ENCODE measurements around the gene RNF149.

Gene RNF149

DNA sequence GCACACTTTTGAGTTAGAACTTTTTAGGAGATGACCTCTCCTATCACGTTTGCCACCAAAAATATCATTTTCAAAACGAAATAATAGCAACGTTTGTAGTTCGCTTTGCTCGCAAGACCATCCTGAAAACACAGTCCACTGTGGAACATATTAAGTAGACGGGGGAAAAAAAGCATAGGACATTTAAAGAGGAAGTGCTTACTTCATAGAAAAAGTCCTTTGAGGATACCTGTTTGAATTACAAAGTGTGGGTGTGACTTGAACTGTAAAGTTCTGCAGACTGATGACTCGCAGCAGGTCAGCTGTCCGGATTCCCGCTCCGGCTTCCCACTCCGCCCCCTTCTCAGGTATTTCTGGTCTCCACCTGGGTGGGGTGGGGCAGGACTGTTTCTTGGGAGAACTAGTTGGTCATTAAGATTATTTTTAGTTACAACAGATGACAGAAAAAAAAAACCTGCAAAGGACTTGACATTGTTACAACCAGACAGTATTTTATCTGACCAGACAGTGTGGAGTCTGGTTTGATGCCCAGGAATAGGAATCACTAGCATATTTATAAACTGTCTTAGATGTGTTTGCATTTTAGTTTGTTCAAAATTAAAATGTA, 42.5 kb downstream of the RNF149 start:
- TF ChIP-seq, protein P1, sequence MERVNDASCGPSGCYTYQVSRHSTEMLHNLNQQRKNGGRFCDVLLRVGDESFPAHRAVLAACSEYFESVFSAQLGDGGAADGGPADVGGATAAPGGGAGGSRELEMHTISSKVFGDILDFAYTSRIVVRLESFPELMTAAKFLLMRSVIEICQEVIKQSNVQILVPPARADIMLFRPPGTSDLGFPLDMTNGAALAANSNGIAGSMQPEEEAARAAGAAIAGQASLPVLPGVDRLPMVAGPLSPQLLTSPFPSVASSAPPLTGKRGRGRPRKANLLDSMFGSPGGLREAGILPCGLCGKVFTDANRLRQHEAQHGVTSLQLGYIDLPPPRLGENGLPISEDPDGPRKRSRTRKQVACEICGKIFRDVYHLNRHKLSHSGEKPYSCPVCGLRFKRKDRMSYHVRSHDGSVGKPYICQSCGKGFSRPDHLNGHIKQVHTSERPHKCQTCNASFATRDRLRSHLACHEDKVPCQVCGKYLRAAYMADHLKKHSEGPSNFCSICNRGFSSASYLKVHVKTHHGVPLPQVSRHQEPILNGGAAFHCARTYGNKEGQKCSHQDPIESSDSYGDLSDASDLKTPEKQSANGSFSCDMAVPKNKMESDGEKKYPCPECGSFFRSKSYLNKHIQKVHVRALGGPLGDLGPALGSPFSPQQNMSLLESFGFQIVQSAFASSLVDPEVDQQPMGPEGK (CRISPR knock-in tag; IDR thresholded peaks at IDR 0.05; ENCODE audit: borderline replicate concordance): no peak
- no peak for TF ChIP-seq ZNF70 (CRISPR knock-in tag; IDR thresholded peaks at IDR 0.05)
- no peak for ATAC-seq

- no peak for ATAC-seq
- TF ChIP-seq ZFP30 (CRISPR knock-in tag; IDR thresholded peaks at IDR 0.05) (no peak), ESRRG (CRISPR knock-in tag; IDR thresholded peaks at IDR 0.05) (no peak), BACH2 (CRISPR knock-in tag; IDR thresholded peaks at IDR 0.05; ENCODE audit: borderline replicate concordance) (no peak), ZNF70 (CRISPR knock-in tag; IDR thresholded peaks at IDR 0.05) (no peak), ISL1 (CRISPR knock-in tag; IDR thresholded peaks at IDR 0.05) (no peak), RARB (CRISPR knock-in tag; IDR thresholded peaks at IDR 0.05) (no peak), CSDC2 (CRISPR knock-in tag; IDR thresholded peaks at IDR 0.05) (no peak), TCF4 (CRISPR knock-in tag; IDR thresholded peaks at IDR 0.05; ENCODE audit: borderline replicate concordance) (no peak), ZC3H10 (CRISPR knock-in tag; IDR thresholded peaks at IDR 0.05) (no peak), ARNTL (CRISPR knock-in tag; IDR thresholded peaks at IDR 0.05; ENCODE audit: borderline replicate concordance, low read depth) (no peak), GLIS3 (CRISPR knock-in tag; IDR thresholded peaks at IDR 0.05) (no peak), ZFP3 (CRISPR knock-in tag; IDR thresholded peaks at IDR 0.05) (no peak), CREB5 (CRISPR knock-in tag; IDR thresholded peaks at IDR 0.05; ENCODE audit: low read depth) (no peak), PPARA (CRISPR knock-in tag; IDR thresholded peaks at IDR 0.05; ENCODE audit: borderline replicate concordance) (no peak)
- TF ChIP-seq, protein P2, sequence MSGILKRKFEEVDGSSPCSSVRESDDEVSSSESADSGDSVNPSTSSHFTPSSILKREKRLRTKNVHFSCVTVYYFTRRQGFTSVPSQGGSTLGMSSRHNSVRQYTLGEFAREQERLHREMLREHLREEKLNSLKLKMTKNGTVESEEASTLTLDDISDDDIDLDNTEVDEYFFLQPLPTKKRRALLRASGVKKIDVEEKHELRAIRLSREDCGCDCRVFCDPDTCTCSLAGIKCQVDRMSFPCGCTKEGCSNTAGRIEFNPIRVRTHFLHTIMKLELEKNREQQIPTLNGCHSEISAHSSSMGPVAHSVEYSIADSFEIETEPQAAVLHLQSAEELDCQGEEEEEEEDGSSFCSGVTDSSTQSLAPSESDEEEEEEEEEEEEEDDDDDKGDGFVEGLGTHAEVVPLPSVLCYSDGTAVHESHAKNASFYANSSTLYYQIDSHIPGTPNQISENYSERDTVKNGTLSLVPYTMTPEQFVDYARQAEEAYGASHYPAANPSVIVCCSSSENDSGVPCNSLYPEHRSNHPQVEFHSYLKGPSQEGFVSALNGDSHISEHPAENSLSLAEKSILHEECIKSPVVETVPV (CRISPR knock-in tag; IDR thresholded peaks at IDR 0.05): no peak
- TF ChIP-seq, protein P3, sequence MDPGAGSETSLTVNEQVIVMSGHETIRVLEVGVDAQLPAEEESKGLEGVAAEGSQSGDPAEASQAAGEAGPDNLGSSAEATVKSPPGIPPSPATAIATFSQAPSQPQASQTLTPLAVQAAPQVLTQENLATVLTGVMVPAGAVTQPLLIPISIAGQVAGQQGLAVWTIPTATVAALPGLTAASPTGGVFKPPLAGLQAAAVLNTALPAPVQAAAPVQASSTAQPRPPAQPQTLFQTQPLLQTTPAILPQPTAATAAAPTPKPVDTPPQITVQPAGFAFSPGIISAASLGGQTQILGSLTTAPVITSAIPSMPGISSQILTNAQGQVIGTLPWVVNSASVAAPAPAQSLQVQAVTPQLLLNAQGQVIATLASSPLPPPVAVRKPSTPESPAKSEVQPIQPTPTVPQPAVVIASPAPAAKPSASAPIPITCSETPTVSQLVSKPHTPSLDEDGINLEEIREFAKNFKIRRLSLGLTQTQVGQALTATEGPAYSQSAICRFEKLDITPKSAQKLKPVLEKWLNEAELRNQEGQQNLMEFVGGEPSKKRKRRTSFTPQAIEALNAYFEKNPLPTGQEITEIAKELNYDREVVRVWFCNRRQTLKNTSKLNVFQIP (CRISPR knock-in tag; IDR thresholded peaks at IDR 0.05; ENCODE audit: borderline replicate concordance, low read depth): no peak
- TF ChIP-seq, protein P1 (CRISPR knock-in tag; IDR thresholded peaks at IDR 0.05; ENCODE audit: borderline replicate concordance): no peak
- TF ChIP-seq, protein P4, sequence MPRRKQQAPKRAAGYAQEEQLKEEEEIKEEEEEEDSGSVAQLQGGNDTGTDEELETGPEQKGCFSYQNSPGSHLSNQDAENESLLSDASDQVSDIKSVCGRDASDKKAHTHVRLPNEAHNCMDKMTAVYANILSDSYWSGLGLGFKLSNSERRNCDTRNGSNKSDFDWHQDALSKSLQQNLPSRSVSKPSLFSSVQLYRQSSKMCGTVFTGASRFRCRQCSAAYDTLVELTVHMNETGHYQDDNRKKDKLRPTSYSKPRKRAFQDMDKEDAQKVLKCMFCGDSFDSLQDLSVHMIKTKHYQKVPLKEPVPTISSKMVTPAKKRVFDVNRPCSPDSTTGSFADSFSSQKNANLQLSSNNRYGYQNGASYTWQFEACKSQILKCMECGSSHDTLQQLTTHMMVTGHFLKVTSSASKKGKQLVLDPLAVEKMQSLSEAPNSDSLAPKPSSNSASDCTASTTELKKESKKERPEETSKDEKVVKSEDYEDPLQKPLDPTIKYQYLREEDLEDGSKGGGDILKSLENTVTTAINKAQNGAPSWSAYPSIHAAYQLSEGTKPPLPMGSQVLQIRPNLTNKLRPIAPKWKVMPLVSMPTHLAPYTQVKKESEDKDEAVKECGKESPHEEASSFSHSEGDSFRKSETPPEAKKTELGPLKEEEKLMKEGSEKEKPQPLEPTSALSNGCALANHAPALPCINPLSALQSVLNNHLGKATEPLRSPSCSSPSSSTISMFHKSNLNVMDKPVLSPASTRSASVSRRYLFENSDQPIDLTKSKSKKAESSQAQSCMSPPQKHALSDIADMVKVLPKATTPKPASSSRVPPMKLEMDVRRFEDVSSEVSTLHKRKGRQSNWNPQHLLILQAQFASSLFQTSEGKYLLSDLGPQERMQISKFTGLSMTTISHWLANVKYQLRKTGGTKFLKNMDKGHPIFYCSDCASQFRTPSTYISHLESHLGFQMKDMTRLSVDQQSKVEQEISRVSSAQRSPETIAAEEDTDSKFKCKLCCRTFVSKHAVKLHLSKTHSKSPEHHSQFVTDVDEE (CRISPR knock-in tag; IDR thresholded peaks at IDR 0.05): no peak
Measured at GRCh38 chr2:101264360-101264939, 44.1 kb downstream of the RNF149 start.
